Neural cell (in vitro differentiated cells): ENCODE measurements around the gene DNAH8. TPM values are rescaled to one million over a fixed set of nuclear protein-coding genes. Genes with fewer than 3 reads are reported as not detected.

ENCODE experiments used
- H2AFZ ChIP-seq: fragments of 200-600, 300-800 bp; sonication (generic), shearing (Covaris generic); 2 replicates; pipeline ENCODE4 v1.6.0; 2014; ENCODE audit warnings: low read depth, mild to moderate bottlenecking, antibody characterized with exemption, low read length, moderate library complexity
- H3F3A ChIP-seq: fragments of 200-600 bp; shearing (Covaris generic); 2 replicates; pipeline ENCODE4 v1.6.1; 2016; ENCODE audit warnings: mild to moderate bottlenecking, moderate library complexity, mixed read lengths, antibody characterized with exemption, low read length; ENCODE audit not compliant: insufficient read depth, poor library complexity, severe bottlenecking
- H3K27ac ChIP-seq: fragments of 200-600, 300-800 bp; sonication (generic), shearing (Covaris generic); 2 replicates; pipeline ENCODE4 v1.5.1; 2014; ENCODE audit warnings: mild to moderate bottlenecking, low read length, moderate library complexity
- H3K27me3 ChIP-seq: fragments of 300-800, 200-600 bp; sonication (generic), shearing (Covaris generic); 2 replicates; pipeline ENCODE4 v1.6.0; 2014; ENCODE audit warnings: mild to moderate bottlenecking, low read depth, low read length, moderate library complexity; ENCODE audit not compliant: insufficient read depth
- H3K36me3 ChIP-seq: fragments of 300-800, 200-600 bp; sonication (generic), shearing (Covaris generic); 2 replicates; pipeline ENCODE4 v1.5.1; 2014; ENCODE audit warnings: mild to moderate bottlenecking, antibody characterized with exemption, low read length, moderate library complexity; ENCODE audit not compliant: insufficient read depth
- H3K4me2 ChIP-seq: fragments of 300-800, 200-600 bp; sonication (generic), shearing (Covaris generic); 2 replicates; pipeline ENCODE4 v1.6.0; 2014; ENCODE audit warnings: mild to moderate bottlenecking, low read length
- H3K4me3 ChIP-seq: fragments of 300-800, 200-600 bp; sonication (generic), shearing (Covaris generic); 2 replicates; pipeline ENCODE4 v1.5.1; 2014; ENCODE audit warnings: mild to moderate bottlenecking, low read length, moderate library complexity
- H3K79me2 ChIP-seq: fragments of 200-600 bp; shearing (Covaris generic); replicated peaks from 2 replicates; pipeline ENCODE4 v1.6.0; 2014; ENCODE audit warnings: mild to moderate bottlenecking, low read length, moderate library complexity; ENCODE audit not compliant: insufficient read depth
- H3K9ac ChIP-seq: fragments of 300-800, 200-600 bp; sonication (generic), shearing (Covaris generic); 2 replicates; pipeline ENCODE4 v1.6.1; 2016; ENCODE audit warnings: mild to moderate bottlenecking, low read length, mixed read lengths
- H3K9me2 ChIP-seq: fragments of 200-600 bp; shearing (Covaris generic); 2 replicates; pipeline ENCODE4 v1.6.1; 2016; ENCODE audit warnings: mild to moderate bottlenecking, low read length, mixed read lengths; ENCODE audit not compliant: insufficient read depth
- H3K9me3 ChIP-seq: fragments of 200-600, 300-800 bp; sonication (generic), shearing (Covaris generic); 2 replicates; pipeline ENCODE4 v1.6.1; 2016; ENCODE audit warnings: mild to moderate bottlenecking, mixed run types, low read length, moderate library complexity, mixed read lengths
- H4K20me1 ChIP-seq: fragments of 200-600 bp; shearing (Covaris generic); 2 replicates; pipeline ENCODE4 v1.6.1; 2016; ENCODE audit warnings: mild to moderate bottlenecking, mixed run types; ENCODE audit not compliant: insufficient read depth
- EP300 ChIP-seq: fragments of 450-650 bp; conservative IDR thresholded peaks from 2 replicates; pipeline ENCODE4 v1.6.1; 2014; ENCODE audit warnings: antibody characterized with exemption, mild to moderate bottlenecking, moderate library complexity; ENCODE audit not compliant: poor library complexity, severe bottlenecking
- EZH2 ChIP-seq: fragments of 200-600, 300-800 bp; shearing (Covaris generic), sonication (generic); IDR thresholded peaks from 2 replicates; pipeline ENCODE4 v1.6.1; 2014; ENCODE audit warnings: antibody characterized with exemption, low read length, borderline replicate concordance, mild to moderate bottlenecking; ENCODE audit not compliant: insufficient read depth, poor library complexity, severe bottlenecking
- MXI1 ChIP-seq: fragments of 450-650 bp; conservative IDR thresholded peaks from 2 replicates; pipeline ENCODE4 v1.6.1; 2014; ENCODE audit warnings: antibody characterized with exemption, mild to moderate bottlenecking; ENCODE audit not compliant: poor library complexity, severe bottlenecking
- POLR2AphosphoS5 ChIP-seq: IDR thresholded peaks from 2 replicates; pipeline ENCODE4 v1.6.1; 2012
- RAD21 ChIP-seq: fragments of 450-650 bp; conservative IDR thresholded peaks from 2 replicates; pipeline ENCODE4 v1.6.1; 2014; ENCODE audit warnings: antibody characterized with exemption, mild to moderate bottlenecking, moderate library complexity
- SMC3 ChIP-seq: fragments of 450-650 bp; conservative IDR thresholded peaks from 2 replicates; pipeline ENCODE4 v1.6.1; 2014; ENCODE audit warnings: antibody characterized with exemption, mild to moderate bottlenecking, moderate library complexity; ENCODE audit not compliant: poor library complexity
- TAF1 ChIP-seq: IDR thresholded peaks from 2 replicates; pipeline ENCODE4 v1.6.1; 2012; ENCODE audit warnings: low read depth
- polyA plus RNA-seq: library from polyadenylated mRNA; depleted of rRNA; stranded (reverse); fragments of >200 nt; gene quantifications from 2 replicates; pipeline ENCODE4 v1.2.3, GENCODE V29; 2014
- TF ChIP-seq, protein P1 (sequence below): fragments of 450-650 bp; IDR thresholded peaks from 2 replicates; pipeline ENCODE4 v1.5.1; 2014; ENCODE audit warnings: antibody characterized with exemption, mild to moderate bottlenecking, moderate library complexity; ENCODE audit not compliant: poor library complexity, severe bottlenecking
- TF ChIP-seq, protein P2 (sequence below): IDR thresholded peaks from 2 replicates; pipeline ENCODE4 v1.6.1; 2012; ENCODE audit warnings: borderline replicate concordance

DNAH8 gene
- polyA plus RNA-seq, 1 donor from 2014 or later: 0.07 TPM

DNA sequence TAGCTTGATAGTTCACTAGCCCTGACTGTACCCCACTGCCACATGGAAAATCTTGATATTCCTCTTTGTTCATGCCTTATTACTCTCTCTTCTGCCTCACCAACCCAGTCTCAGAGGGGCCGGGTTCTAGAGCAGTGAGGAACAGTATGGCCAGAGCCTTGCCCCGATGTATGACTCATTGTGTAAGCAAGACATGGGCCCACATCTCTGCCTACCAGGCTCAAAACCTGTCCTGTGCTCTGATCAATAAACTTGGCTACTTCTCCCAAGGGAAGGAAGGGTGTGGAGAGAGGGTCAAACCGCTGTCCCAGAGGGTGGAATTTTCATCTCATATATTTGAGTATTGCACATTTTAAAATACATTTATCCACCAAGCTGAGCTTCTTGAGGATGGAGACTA lies 91.7 kb downstream of the DNAH8 start:
- Histone ChIP-seq H3F3A (no peaks in the 10 kb centered on the region), H3K4me2 (no peak overlapping the region), H4K20me1 (no peaks in the 10 kb centered on the region), H3K27me3 (no peaks in the 10 kb centered on the region), H3K27ac (no peak overlapping the region), H3K9me2 (no peaks in the 10 kb centered on the region), H3K9me3 (no peaks in the 10 kb centered on the region), H3K79me2 (no peaks in the 10 kb centered on the region), H3K4me3 (no peak overlapping the region), H3K36me3 (no peaks in the 10 kb centered on the region), H3K9ac (no peak overlapping the region), H2AFZ (no peak overlapping the region)
- TF ChIP-seq EZH2 (no peak), EP300 (no peak), MXI1 (no peak), POLR2AphosphoS5 (no peak), SMC3 (no peak), RAD21 (no peak), TAF1 (no peak)
- TF ChIP-seq, protein P1, sequence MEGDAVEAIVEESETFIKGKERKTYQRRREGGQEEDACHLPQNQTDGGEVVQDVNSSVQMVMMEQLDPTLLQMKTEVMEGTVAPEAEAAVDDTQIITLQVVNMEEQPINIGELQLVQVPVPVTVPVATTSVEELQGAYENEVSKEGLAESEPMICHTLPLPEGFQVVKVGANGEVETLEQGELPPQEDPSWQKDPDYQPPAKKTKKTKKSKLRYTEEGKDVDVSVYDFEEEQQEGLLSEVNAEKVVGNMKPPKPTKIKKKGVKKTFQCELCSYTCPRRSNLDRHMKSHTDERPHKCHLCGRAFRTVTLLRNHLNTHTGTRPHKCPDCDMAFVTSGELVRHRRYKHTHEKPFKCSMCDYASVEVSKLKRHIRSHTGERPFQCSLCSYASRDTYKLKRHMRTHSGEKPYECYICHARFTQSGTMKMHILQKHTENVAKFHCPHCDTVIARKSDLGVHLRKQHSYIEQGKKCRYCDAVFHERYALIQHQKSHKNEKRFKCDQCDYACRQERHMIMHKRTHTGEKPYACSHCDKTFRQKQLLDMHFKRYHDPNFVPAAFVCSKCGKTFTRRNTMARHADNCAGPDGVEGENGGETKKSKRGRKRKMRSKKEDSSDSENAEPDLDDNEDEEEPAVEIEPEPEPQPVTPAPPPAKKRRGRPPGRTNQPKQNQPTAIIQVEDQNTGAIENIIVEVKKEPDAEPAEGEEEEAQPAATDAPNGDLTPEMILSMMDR: no peak
- TF ChIP-seq, protein P2, sequence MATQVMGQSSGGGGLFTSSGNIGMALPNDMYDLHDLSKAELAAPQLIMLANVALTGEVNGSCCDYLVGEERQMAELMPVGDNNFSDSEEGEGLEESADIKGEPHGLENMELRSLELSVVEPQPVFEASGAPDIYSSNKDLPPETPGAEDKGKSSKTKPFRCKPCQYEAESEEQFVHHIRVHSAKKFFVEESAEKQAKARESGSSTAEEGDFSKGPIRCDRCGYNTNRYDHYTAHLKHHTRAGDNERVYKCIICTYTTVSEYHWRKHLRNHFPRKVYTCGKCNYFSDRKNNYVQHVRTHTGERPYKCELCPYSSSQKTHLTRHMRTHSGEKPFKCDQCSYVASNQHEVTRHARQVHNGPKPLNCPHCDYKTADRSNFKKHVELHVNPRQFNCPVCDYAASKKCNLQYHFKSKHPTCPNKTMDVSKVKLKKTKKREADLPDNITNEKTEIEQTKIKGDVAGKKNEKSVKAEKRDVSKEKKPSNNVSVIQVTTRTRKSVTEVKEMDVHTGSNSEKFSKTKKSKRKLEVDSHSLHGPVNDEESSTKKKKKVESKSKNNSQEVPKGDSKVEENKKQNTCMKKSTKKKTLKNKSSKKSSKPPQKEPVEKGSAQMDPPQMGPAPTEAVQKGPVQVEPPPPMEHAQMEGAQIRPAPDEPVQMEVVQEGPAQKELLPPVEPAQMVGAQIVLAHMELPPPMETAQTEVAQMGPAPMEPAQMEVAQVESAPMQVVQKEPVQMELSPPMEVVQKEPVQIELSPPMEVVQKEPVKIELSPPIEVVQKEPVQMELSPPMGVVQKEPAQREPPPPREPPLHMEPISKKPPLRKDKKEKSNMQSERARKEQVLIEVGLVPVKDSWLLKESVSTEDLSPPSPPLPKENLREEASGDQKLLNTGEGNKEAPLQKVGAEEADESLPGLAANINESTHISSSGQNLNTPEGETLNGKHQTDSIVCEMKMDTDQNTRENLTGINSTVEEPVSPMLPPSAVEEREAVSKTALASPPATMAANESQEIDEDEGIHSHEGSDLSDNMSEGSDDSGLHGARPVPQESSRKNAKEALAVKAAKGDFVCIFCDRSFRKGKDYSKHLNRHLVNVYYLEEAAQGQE: no peak

DNA sequence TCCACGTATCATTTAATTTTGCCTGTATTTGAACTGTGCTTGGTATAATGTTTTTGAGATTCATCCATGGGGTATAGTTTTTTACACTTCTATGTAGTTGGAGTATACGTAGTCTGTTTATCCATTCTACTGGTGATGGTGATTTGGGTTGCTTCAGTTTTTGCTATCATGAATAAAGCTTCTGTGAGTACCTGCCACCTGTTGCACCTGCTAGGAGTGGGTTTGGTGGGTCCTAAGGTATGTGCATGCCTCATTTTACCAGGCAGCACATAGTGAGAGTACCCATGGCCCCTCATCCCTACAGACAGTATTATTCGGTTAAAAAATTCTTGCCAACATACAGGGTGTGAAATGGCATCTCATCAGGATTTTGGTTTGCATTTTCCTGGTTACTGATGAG lies 92.9 kb downstream of the DNAH8 start:
- H3K4me2 ChIP-seq: no peak overlapping the region
- no peak for TF ChIP-seq SMC3
- TF ChIP-seq MXI1: no peak
- no peak for TF ChIP-seq POLR2AphosphoS5
- no peak for TF ChIP-seq RAD21
- no peak for TF ChIP-seq TAF1
- no peak for TF ChIP-seq EZH2
- TF ChIP-seq, protein P1: no peak
- TF ChIP-seq EP300: no peak
- TF ChIP-seq, protein P2: no peak
- H3K9ac ChIP-seq: no peak overlapping the region
- H3K27ac ChIP-seq: no peak overlapping the region
- H4K20me1 ChIP-seq: no peaks in the 10 kb centered on the region
- no peaks in the 10 kb centered on the region for H3K27me3 ChIP-seq
- H3K79me2 ChIP-seq: no peaks in the 10 kb centered on the region
- H3K4me3 ChIP-seq: no peak overlapping the region
- no peaks in the 10 kb centered on the region for H3K9me3 ChIP-seq
- no peaks in the 10 kb centered on the region for H3K9me2 ChIP-seq
- no peaks in the 10 kb centered on the region for H3K36me3 ChIP-seq
- H2AFZ ChIP-seq: no peak overlapping the region
- no peaks in the 10 kb centered on the region for H3F3A ChIP-seq
